ENCODE data around the gene LHFPL2.

GRCh38 chr5:78669331-78669730 is 20.8 kb upstream of the LHFPL2 start:
- no peak for TF ChIP-seq CTCF (IDR thresholded peaks at IDR 0.05; ENCODE audit: low read depth, low read length, poor library complexity, severe bottlenecking)
- no peak for TF ChIP-seq EZH2phosphoT487 (IDR thresholded peaks at IDR 0.05; ENCODE audit: borderline replicate concordance, low read length)
